Myocyte (in vitro differentiated cells): ENCODE results near the gene ZBTB39. TPM values are rescaled to one million over a fixed set of nuclear protein-coding genes. Genes with fewer than 3 reads are reported as not detected.

Experiments used
- DNase-seq: peaks from one replicate; pipeline ENCODE4 v3.0.0-alpha.2; 2012; ENCODE audit warnings: low read depth
- total RNA-seq: library from RNA; depleted of rRNA; stranded (reverse); fragments of >200 nt; gene quantifications from 2 replicates; pipeline ENCODE4 v1.2.3, GENCODE V29; 2014

ZBTB39 gene
- total RNA-seq, 1 donor from 2014 or later, result 3.9 TPM

DNA sequence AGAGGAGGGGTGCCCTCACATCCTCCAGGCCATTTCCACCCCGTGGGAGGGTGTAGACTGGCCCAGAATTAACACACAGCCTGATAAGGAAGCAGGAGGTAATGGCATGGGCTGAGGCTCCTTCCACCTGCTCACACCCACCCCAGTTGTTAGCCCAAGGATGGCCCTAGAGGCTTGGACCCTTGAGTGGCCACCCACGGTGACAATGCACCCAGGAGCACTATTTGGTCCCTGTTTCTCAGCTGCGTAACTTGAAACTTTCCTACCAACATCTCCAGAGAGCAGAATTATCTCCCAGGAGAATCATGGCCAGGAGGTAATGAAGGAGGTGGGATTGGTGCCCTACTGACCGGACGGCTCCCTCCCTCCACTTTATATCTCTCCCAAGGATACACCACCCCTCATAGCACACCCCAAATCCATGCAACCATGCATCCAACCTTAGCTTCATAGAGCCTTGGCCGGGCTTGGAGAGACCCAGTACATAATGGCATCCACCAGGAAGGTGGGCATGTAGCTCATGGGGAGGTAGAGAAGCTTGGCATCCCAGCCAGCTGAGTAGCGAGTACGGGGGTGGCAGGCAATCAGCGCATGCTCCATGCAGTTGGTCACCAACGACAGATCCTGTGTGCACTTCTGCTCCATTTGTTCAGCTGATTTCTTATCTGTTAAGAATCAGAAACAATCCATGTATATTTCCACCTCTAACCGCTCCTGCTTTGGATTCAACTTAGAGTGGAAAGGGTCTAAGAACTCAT is 54.6 kb downstream of the ZBTB39 start:
- DNase-seq, result no peak

GRCh38 chr12:56948881-56949280 is 57.5 kb downstream of the ZBTB39 start:
- DNase-seq, result no peak

Other genes with a start within 250 kb of the ZBTB39 start
- gene HSD17B6, start 243.2 kb downstream of the ZBTB39 start, total RNA-seq, result 0.10 and 0.45 TPM in 2 replicates
- 0.16 TPM in 1 of 2 replicates, not detected in the other for gene SDR9C7, start 72.1 kb downstream of the ZBTB39 start, total RNA-seq
- 0.10 and 0.13 TPM in 2 replicates for gene RDH16, start 48.9 kb downstream of the ZBTB39 start, total RNA-seq
- not detected in 2 replicates for gene TAC3, start 10.0 kb upstream of the ZBTB39 start, total RNA-seq
- not detected in 2 replicates for gene MYO1A, start 43.6 kb upstream of the ZBTB39 start, total RNA-seq
- 9.9 and 19.1 TPM in 2 replicates for gene NEMP1, start 72.2 kb upstream of the ZBTB39 start, total RNA-seq
- 50.6 and 76.7 TPM in 2 replicates for gene NAB2, start 82.6 kb upstream of the ZBTB39 start, total RNA-seq
- gene STAT6, start 104.8 kb upstream of the ZBTB39 start, total RNA-seq, result 51.1 and 59.4 TPM in 2 replicates
- 40.0 and 53.8 TPM in 2 replicates for gene LRP1, start 121.9 kb upstream of the ZBTB39 start, total RNA-seq
- not detected in 2 replicates for gene LRP1-AS, start 141.1 kb upstream of the ZBTB39 start, total RNA-seq
- gene NXPH4, start 210.2 kb upstream of the ZBTB39 start, total RNA-seq, result 2.4 and 4.3 TPM in 2 replicates
- gene SHMT2, start 223.2 kb upstream of the ZBTB39 start, total RNA-seq, result 147 and 153 TPM in 2 replicates
- 594 and 728 TPM in 2 replicates for gene STAC3, start 244.6 kb upstream of the ZBTB39 start, total RNA-seq